Measurements from ENCODE around the gene DISC1. TPM values are rescaled to one million over a fixed set of nuclear protein-coding genes. Genes with fewer than 3 reads are reported as not detected.

DISC1 gene
- polyA plus RNA-seq, 3 donors, result 5.5 to 14.7 (median 5.8) TPM

DNA sequence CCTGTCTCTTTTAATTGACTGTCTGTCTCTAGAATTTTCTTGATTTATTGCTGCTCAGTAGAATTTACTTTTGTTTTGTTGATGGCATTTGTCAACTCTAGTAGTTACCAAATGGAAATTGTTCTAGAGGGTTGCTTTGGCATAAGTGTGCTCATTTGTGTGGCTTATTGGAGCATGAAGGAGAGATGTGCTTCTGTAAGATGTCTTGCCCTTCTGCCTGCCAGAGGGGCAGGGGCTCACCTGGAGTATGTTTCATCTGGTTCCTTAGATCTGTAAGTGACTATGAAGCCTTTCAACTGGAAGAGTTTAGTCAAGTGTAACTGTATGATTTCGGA, 345.5 kb downstream of the DISC1 start:
- no CpG with 5 or more reads among the region's 1 CpG for WGBS (ENCODE audit: insufficient coverage)
- peaks cover under 1 to 6% of the 10 kb centered on the region in 2 donors for H3K9me3 ChIP-seq (replicated peaks in 1 of 2; ENCODE audit: control insufficient read depth in 1 of 2, insufficient read depth in 1 of 2, low read length in 2 of 2)
- peaks cover 4 to 20% of the 10 kb centered on the region in 2 donors for H3K36me3 ChIP-seq (replicated peaks in 1 of 2; ENCODE audit: control insufficient read depth in 1 of 2, insufficient read depth in 2 of 2, low read length in 2 of 2)
- Mint-ChIP-seq H3K4me1 (peaks cover 27% of the 10 kb centered on the region), H3K9me3 (peaks cover under 1 to 10% (median 5%) of the 10 kb centered on the region in 7 donors), H3K27me3 (ENCODE audit: low read depth in 3 of 3) (peaks cover 0 to 2% (median 0%) of the 10 kb centered on the region in 3 donors), H3K27ac (peak overlapping the region; percentile 26 to 93 (median 89)), H3K36me3 (peaks cover 34 to 39% of the 10 kb centered on the region in 2 donors), H3K4me3 (peak overlapping the region in 1 of 2 donors; percentile 15)
- no peak overlapping the region for H2AFZ ChIP-seq (ENCODE audit: insufficient read depth, low read depth, low read length, poor library complexity, severe bottlenecking)
- peak overlapping the region in 1 of 2 donors; percentile 76 for H3K27ac ChIP-seq (ENCODE audit: low read depth in 1 of 2, low read length in 2 of 2)
- no peak overlapping the region for H3K9ac ChIP-seq (ENCODE audit: insufficient read depth, low read length, poor library complexity, severe bottlenecking)
- TF ChIP-seq, protein P1, sequence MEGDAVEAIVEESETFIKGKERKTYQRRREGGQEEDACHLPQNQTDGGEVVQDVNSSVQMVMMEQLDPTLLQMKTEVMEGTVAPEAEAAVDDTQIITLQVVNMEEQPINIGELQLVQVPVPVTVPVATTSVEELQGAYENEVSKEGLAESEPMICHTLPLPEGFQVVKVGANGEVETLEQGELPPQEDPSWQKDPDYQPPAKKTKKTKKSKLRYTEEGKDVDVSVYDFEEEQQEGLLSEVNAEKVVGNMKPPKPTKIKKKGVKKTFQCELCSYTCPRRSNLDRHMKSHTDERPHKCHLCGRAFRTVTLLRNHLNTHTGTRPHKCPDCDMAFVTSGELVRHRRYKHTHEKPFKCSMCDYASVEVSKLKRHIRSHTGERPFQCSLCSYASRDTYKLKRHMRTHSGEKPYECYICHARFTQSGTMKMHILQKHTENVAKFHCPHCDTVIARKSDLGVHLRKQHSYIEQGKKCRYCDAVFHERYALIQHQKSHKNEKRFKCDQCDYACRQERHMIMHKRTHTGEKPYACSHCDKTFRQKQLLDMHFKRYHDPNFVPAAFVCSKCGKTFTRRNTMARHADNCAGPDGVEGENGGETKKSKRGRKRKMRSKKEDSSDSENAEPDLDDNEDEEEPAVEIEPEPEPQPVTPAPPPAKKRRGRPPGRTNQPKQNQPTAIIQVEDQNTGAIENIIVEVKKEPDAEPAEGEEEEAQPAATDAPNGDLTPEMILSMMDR (IDR thresholded peaks at IDR 0.05), result no peak
- intact Hi-C loops (cut with micrococcal nuclease), result no loop called here
- peaks cover 24% of the 10 kb centered on the region in 2 donors for H3K4me1 ChIP-seq (ENCODE audit: control insufficient read depth in 1 of 2, insufficient read depth in 2 of 2, low read length in 2 of 2)
- H3K79me2 ChIP-seq (ENCODE audit: insufficient read depth, low read length), result no peaks in the 10 kb centered on the region
- H3K4me2 ChIP-seq (replicated peaks; ENCODE audit: extremely low read depth, low read length, poor library complexity, severe bottlenecking), result peak overlapping the region; percentile 38
- H3K27me3 ChIP-seq (ENCODE audit: control insufficient read depth in 2 of 2, insufficient read depth in 2 of 2, low read length in 2 of 2), result no peaks in the 10 kb centered on the region
- peak overlapping the region in 2 of 3 experiments; percentile 12 to 35 for H3K4me3 ChIP-seq (replicated peaks in 1 of 3; ENCODE audit: low read depth in 2 of 3, low read length in 3 of 3)
- H4K20me1 ChIP-seq (ENCODE audit: insufficient read depth, low read length), result peaks cover 5% of the 10 kb centered on the region
- no peak for DNase-seq

DNA sequence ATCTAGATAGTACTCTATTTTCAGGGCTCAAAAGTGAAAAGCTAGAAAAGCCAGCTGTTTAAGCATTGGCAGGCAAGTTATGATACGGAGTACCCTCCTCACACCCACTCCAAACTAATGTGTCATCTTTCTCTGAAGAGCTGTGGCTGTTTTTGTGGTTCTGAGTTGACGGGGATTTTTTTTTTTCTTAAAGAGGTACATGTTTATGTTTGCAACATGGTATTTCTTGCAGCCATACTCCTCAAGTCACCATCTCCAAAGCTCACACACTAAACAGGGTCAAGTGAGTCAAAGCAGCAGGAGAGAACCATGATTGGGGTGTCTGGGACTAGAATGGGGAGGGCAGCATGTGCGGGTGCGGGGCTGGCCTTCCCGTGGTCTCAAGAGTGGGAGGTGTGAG, 347.2 kb downstream of the DISC1 start:
- H3K4me1 ChIP-seq (ENCODE audit: control insufficient read depth in 1 of 2, insufficient read depth in 2 of 2, low read length in 2 of 2), result peaks cover 33 to 35% of the 10 kb centered on the region in 2 donors
- DNase-seq, result no peak
- peaks cover 5 to 15% (median 10%) of the 10 kb centered on the region in 7 donors for H3K9me3 Mint-ChIP-seq
- peaks cover 5% of the 10 kb centered on the region for H4K20me1 ChIP-seq (ENCODE audit: insufficient read depth, low read length)
- peaks cover 36% of the 10 kb centered on the region for H3K4me1 Mint-ChIP-seq
- no peak overlapping the region for H3K9ac ChIP-seq (ENCODE audit: insufficient read depth, low read length, poor library complexity, severe bottlenecking)
- H3K4me3 Mint-ChIP-seq, result no peak overlapping the region
- H3K27ac Mint-ChIP-seq, result peak overlapping the region in 1 of 7 donors; percentile 68
- no CpG with 5 or more reads among the region's 5 CpGs for WGBS (ENCODE audit: insufficient coverage)
- H3K27ac ChIP-seq (ENCODE audit: low read depth in 1 of 2, low read length in 2 of 2), result no peak overlapping the region
- H2AFZ ChIP-seq (ENCODE audit: insufficient read depth, low read depth, low read length, poor library complexity, severe bottlenecking), result no peak overlapping the region
- peaks cover 4 to 9% of the 10 kb centered on the region in 2 donors for H3K9me3 ChIP-seq (replicated peaks in 1 of 2; ENCODE audit: control insufficient read depth in 1 of 2, insufficient read depth in 1 of 2, low read length in 2 of 2)
- H3K36me3 ChIP-seq (replicated peaks in 1 of 2; ENCODE audit: control insufficient read depth in 1 of 2, insufficient read depth in 2 of 2, low read length in 2 of 2), result peaks cover 0 to 11% of the 10 kb centered on the region in 2 donors
- intact Hi-C loops (cut with micrococcal nuclease), result no loop called here
- TF ChIP-seq, protein P1 (IDR thresholded peaks at IDR 0.05), result no peak
- no peak overlapping the region for H3K4me2 ChIP-seq (replicated peaks; ENCODE audit: extremely low read depth, low read length, poor library complexity, severe bottlenecking)
- no peaks in the 10 kb centered on the region for H3K79me2 ChIP-seq (ENCODE audit: insufficient read depth, low read length)
- peaks cover 0 to 2% (median 0%) of the 10 kb centered on the region in 3 donors for H3K27me3 Mint-ChIP-seq (ENCODE audit: low read depth in 3 of 3)
- no peaks in the 10 kb centered on the region for H3K27me3 ChIP-seq (ENCODE audit: control insufficient read depth in 2 of 2, insufficient read depth in 2 of 2, low read length in 2 of 2)
- H3K4me3 ChIP-seq (replicated peaks in 1 of 3; ENCODE audit: low read depth in 2 of 3, low read length in 3 of 3), result no peak overlapping the region
- peaks cover 23 to 35% of the 10 kb centered on the region in 2 donors for H3K36me3 Mint-ChIP-seq

Measured in CD14-positive monocyte (primary cell).